ENCODE results near the gene SEZ6L2.
"Not testable (repeated sequence)": the region's sequence is repeated elsewhere in the genome, so short reads cannot be mapped to it uniquely, and the experiment has no call there.

SEZ6L2 gene

DNA sequence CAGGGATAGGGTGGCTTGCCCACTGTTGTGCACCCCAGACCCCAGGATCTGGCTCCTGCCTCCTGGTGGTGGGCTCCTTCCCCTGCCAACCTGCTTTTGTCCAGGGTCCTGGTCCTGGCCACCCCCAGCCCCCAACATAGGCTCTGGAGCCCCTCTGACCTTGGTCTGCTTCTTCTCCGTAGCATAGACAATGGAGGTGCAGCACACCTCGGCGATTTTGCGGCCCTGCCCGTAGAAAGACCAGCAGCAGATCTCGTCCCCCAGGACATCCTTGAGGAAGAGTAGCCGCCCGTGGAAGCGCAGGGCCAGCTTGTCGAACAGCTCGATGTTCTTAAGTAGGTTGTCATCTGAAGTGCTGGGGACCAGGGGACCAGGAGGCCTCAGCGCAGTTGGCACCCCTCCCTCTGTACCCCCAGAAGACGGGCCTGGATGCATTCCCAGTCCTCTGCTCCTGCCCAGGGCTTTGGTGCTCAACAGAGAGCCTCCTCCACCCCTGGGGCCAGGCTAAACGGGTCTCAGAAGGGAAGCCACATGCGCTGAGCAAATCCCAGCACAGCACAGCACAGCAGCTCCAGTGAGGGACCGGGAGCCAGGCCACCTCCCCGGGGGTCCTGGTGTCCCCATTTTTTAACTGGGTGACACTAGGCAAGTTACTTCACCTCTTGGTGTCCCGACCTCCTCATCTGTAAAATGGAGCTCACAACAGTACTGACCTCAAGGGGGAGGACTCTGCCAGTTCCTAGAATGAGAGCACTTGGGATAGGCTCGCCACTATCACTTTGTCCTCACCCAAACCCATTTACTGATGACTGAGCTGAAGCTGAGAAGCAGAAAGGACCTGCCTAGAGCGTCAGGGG is 11.7 kb upstream of the SEZ6L2 start:
- no peak for DNase-seq (ENCODE audit: low read depth)

DNA sequence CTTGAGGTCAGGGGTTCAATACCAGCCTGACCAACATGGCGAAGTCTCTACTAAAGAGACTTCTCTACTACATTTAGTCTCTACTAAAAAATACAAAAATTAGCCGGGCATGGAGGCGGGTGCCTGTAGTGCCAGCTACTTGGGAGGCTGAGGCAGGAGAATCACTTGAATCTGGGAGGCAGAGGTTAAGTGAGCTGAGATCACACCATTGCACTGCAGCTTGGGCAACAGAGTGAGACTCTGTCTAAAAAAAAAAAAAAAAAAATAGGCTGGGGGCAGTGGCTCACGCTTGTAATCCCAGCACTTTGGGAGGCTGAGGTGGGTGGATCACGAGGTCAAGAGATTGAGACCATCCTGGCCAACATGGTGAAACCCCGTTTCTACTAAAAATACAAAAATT is 10.5 kb upstream of the SEZ6L2 start:
- DNase-seq (ENCODE audit: low read depth): not testable (repeated sequence)

DNA sequence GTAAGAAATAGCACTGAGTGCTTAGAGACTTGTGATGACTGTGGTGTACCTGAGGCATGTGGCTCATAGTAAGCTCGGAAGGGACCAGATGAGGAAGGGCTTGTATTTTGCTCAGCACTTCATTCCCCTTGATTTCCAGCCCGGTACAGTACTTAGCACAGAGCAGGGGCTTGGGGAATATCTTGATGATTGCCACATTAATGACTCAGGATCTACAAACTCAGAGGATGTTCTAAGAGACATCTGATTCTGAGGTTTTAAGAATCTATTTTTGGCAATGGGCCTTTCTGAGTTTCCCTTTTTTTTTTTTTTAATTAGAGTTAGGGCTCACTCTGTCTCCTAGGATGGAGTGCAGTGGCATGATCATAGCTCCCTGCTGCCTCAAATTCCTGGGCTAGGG is 10.0 kb upstream of the SEZ6L2 start:
- DNase-seq (ENCODE audit: low read depth): no peak

GRCh38 chr16:29908719-29909220 is 9.4 kb upstream of the SEZ6L2 start:
- no peak for DNase-seq (ENCODE audit: low read depth)

GRCh38 chr16:29907973-29908372 is 8.6 kb upstream of the SEZ6L2 start:
- no peak for DNase-seq (ENCODE audit: low read depth)

DNA sequence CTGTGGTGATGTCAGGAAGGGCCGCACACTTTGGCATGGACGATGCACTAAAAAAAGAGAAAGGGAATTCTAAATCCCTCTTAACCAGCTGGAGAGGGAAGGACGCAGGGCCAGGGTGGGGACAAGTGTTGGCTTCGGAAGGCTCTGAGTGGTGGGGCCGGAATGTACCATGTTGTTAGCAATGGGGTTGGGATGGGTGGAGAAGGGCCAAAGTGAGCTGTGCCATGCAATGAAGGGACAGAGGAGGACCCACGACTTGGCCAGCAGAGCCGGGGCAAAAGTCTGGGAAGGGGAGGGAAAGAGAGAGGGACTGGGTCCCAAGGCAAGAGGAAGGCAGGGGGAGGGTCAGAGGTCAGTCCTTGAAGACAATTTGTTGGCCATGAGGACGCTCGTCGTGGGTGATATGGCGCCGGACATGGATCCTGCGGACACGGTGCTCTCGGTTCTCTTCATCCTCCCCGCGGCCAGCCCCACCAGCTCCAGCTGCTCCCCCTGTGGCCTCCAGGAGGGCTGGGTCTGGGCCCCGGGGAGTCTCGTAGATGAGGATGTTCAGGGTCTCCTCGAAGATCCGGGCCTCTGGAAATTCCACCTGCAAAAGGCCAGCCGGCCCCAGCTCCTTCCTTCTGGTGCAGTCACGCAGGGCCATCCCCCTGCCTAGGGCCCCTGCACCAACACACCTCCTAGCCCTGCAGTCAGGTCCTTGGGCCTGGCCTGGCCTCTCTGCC is 7.3 kb upstream of the SEZ6L2 start:
- DNase-seq (ENCODE audit: low read depth): no peak

DNA sequence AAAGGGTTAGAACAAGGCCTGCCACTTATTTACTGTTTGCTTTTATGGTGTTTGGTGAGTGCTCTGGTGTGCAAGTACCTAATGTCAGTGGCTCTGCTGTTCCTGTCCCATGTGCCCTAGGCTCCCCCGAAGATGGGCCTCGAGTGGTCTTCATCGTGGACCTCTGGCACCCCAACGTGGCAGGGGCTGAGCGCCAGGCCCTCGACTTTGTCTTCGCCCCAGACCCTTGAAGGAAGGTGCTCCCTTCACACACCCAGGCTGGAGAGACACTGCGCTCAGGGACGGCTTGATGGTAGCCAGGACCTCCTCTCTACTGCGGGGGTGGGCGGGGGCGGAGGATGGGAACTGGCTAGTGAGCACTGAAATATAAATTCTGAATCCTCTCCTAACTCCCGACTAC is 6.3 kb upstream of the SEZ6L2 start:
- no peak for DNase-seq (ENCODE audit: low read depth)

GRCh38 chr16:29904947-29905346 is 5.6 kb upstream of the SEZ6L2 start:
- DNase-seq (ENCODE audit: low read depth): no peak

GRCh38 chr16:29903590-29903989 is 4.2 kb upstream of the SEZ6L2 start:
- DNase-seq (ENCODE audit: low read depth): no peak

- DNase-seq (ENCODE audit: low read depth): no peak
Measured at GRCh38 chr16:29901607-29901945, 2.2 kb upstream of the SEZ6L2 start.

GRCh38 chr16:29900888-29901606 is 1.7 kb upstream of the SEZ6L2 start:
- DNase-seq (ENCODE audit: low read depth): no peak

DNA sequence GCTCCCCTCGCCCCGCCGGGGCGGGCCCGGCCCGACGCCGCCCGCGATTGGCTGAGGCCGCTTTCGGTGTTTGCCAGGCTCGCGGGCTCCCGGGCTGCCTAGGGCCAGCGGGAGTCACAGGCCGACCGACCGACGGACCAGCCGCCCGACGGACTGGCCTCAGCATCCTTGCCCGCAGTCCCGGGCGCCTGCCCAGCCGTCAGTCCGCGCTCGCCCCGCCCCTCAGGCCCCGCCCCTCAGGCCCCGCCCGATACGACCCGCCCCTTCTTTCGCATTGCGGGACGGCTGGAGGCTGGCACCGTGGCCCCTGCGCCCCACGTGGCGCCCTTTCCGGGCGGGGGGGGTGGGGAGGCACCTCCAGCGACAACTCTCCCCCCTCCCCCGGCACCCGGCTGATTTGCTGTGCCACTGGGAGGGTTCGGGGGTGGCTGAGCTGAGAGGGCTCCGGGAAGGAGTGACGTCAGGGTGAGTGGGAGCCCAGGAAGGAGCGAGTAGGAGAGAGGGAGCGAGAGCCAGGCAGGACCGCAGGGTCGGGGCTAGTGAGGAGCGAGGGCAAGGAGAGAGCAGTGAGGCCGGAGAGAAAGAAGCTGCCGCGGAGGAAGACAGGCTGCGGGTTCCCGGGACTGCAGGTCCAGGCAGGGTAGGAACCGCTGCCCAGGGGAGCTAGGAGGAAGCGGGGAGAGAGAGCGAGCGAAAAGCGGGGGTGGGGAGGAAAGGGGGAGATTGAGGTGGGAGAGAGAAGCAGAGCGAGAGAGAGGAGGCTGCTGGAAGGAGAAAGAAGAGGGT is 945 bp upstream of the SEZ6L2 start, which contains the start of gene ASPHD1:
Gene ASPHD1, plus strand, starts transcription at position 387 of the 786 bp plus-strand sequence. CDS start 484 bp downstream, outside the sequence.
- DNase-seq (ENCODE audit: low read depth): peak; percentile 57

DNA sequence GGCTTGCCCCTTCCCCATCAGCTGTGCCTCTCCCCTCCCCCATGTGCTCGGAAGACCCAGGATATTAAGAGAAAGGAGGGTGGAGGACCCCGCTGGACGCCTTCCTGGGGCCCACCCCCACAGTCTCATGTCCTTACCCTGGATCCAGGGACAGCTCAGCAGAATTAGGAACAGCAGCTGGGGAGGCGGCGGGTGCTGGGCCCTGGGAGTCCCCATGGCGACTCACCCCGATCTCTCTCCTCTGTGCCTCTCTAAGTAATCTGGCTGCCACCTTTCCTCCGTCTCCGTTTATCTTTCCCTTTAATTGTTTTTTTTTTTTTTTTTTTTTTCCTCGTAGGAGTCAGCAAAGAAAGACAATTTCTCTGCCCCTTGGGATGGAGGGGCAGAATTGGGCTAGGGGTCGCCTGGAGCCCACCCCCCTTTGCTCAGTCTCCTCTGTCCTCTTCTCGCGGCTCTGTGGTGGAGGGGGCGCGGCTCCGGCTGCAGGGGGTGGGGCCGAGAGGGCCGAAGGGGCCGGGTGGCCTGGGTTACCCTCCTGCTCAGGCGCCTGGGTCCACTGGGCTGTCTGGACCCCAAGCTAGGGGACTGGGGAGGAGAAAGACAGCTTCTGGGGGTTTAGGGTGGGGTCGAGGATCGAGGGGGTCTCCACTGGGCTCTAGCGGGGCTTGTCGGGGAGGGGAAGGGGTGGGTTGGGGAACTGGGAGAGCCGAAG is 390 bp downstream of the SEZ6L2 start:
- no peak for DNase-seq (ENCODE audit: low read depth)

DNA sequence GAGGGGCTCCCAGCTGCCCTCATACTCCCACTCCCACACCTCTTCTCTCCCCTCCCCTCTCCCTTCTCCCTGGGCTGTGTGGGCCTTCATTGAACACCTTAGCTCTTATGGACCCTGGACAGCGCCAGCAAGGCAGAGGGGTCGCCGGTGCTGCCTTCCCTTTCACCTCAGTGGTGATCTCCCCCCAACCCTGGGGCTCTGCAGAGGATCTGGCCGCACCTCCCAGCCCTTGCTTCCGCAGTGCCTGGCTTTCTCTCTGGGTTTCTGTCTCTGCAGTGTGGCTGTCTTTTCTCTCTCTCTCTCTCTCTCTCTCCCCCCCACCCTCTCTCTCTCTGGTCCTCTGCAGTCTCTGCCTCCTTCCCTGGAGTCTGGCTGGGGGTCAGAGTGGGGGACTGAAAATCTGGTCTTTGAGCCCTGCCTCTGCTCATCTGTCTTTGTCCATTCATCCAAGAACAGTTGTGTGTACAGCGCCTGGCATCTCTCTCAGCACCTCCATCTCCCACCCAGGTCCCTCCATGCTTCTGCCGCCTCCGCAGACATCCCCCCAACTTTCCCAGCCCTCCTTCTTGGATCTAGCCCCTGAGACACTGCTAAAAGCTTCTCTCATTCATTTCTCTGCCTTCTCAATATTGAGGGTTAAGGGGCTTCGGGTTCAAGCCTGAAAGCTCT is 1.1 kb downstream of the SEZ6L2 start:
- DNase-seq (ENCODE audit: low read depth): no peak

GRCh38 chr16:29897333-29897732 is 2.0 kb downstream of the SEZ6L2 start:
- no peak for DNase-seq (ENCODE audit: low read depth)

GRCh38 chr16:29896841-29897240 is 2.5 kb downstream of the SEZ6L2 start:
- DNase-seq (ENCODE audit: low read depth): no peak

- no peak for DNase-seq (ENCODE audit: low read depth)
Measured at GRCh38 chr16:29894352-29894751, 5.0 kb downstream of the SEZ6L2 start.

GRCh38 chr16:29893553-29893952 is 5.8 kb downstream of the SEZ6L2 start:
- no peak for DNase-seq (ENCODE audit: low read depth)

- no peak for DNase-seq (ENCODE audit: low read depth)
Measured at GRCh38 chr16:29892458-29892813, 6.9 kb downstream of the SEZ6L2 start.
